Central memory CD8-positive, alpha-beta T cell (primary cell): ENCODE data around the gene DPEP1.
"Not testable (repeated sequence)": the region's sequence is repeated elsewhere in the genome, so short reads cannot be mapped to it uniquely, and the experiment has no call there.

Experiments used
- ATAC-seq: fragments of 150-1000 bp; cut with Tn5 transposase; replicated peaks from 2 replicates; pipeline ENCODE4 v1.10.0; 2022; ENCODE audit warnings: mild to moderate bottlenecking, moderate FRiP score, moderate number of reproducible peaks; ENCODE audit not compliant: poor library complexity, severe bottlenecking; ENCODE audit errors: extremely low read depth
- DNase-seq, 2 donors: peaks; one replicate each; pipeline ENCODE4 v3.0.0; 2021; ENCODE audit warnings: low spot score in 2 of 2
- H3K27ac Mint-ChIP-seq: one replicate; pipeline ENCODE4 v1.8.0; 2022; ENCODE audit warnings: low read depth, mild to moderate bottlenecking, moderate library complexity, mixed read lengths
- H3K27me3 Mint-ChIP-seq: one replicate; pipeline ENCODE4 v1.8.0; 2022; ENCODE audit warnings: mixed read lengths
- H3K36me3 Mint-ChIP-seq: one replicate; pipeline ENCODE4 v1.8.0; 2022; ENCODE audit warnings: mild to moderate bottlenecking, moderate library complexity, mixed read lengths; ENCODE audit not compliant: insufficient read depth
- H3K4me1 Mint-ChIP-seq: one replicate; pipeline ENCODE4 v1.8.0; 2022; ENCODE audit warnings: mixed read lengths
- H3K4me3 Mint-ChIP-seq: one replicate; pipeline ENCODE4 v1.8.0; 2022; ENCODE audit warnings: mild to moderate bottlenecking, moderate library complexity, mixed read lengths
- H3K9me3 Mint-ChIP-seq: one replicate; pipeline ENCODE4 v1.8.0; 2022; ENCODE audit warnings: mixed read lengths

DPEP1 gene

GRCh38 chr16:89658221-89658879 lies 44.9 kb downstream of the DPEP1 start:
- ATAC-seq = no peak
- H3K4me1 Mint-ChIP-seq = peaks cover 24% of the 10 kb centered on the region

GRCh38 chr16:89660146-89660545 lies 46.7 kb downstream of the DPEP1 start:
- H3K36me3 Mint-ChIP-seq = peaks cover 15% of the 10 kb centered on the region
- no peak overlapping the region for H3K27ac Mint-ChIP-seq
- ATAC-seq (no peak), DNase-seq (no peak)
- H3K9me3 Mint-ChIP-seq = no peaks in the 10 kb centered on the region
- no peak overlapping the region for H3K4me3 Mint-ChIP-seq
- no peaks in the 10 kb centered on the region for H3K27me3 Mint-ChIP-seq
- H3K4me1 Mint-ChIP-seq = peaks cover 22% of the 10 kb centered on the region

More at GRCh38 chr16:89658221-89658879, 44.9 kb downstream of the DPEP1 start:
- no peaks in the 10 kb centered on the region for H3K27me3 Mint-ChIP-seq
- H3K27ac Mint-ChIP-seq = peak overlapping the region; percentile 84
- no peaks in the 10 kb centered on the region for H3K9me3 Mint-ChIP-seq
- H3K4me3 Mint-ChIP-seq = peak overlapping the region; percentile 84
- no peak for DNase-seq
- peaks cover 23% of the 10 kb centered on the region for H3K36me3 Mint-ChIP-seq

- Mint-ChIP-seq H3K36me3 (peaks cover 11% of the 10 kb centered on the region), H3K9me3 (no peaks in the 10 kb centered on the region)
Measured at GRCh38 chr16:89661215-89661614, 47.8 kb downstream of the DPEP1 start.

GRCh38 chr16:89664238-89664637 lies 50.8 kb downstream of the DPEP1 start:
- DNase-seq, H3K27ac Mint-ChIP-seq, H3K4me1 Mint-ChIP-seq, H3K36me3 Mint-ChIP-seq, H3K4me3 Mint-ChIP-seq, ATAC-seq, H3K27me3 Mint-ChIP-seq, H3K9me3 Mint-ChIP-seq: not testable (repeated sequence)

More at GRCh38 chr16:89661215-89661614, 47.8 kb downstream of the DPEP1 start:
- H3K27me3 Mint-ChIP-seq = no peaks in the 10 kb centered on the region
- no peak overlapping the region for H3K27ac Mint-ChIP-seq
- peaks cover 16% of the 10 kb centered on the region for H3K4me1 Mint-ChIP-seq
- H3K4me3 Mint-ChIP-seq = no peak overlapping the region
- DNase-seq (no peak), ATAC-seq (no peak)

- ATAC-seq, H3K9me3 Mint-ChIP-seq, H3K4me3 Mint-ChIP-seq, H3K27me3 Mint-ChIP-seq, DNase-seq, H3K27ac Mint-ChIP-seq, H3K36me3 Mint-ChIP-seq, H3K4me1 Mint-ChIP-seq: not testable (repeated sequence)
Measured at GRCh38 chr16:89667000-89667399, 53.6 kb downstream of the DPEP1 start.

- no peaks in the 10 kb centered on the region for H3K4me1 Mint-ChIP-seq
- H3K4me3 Mint-ChIP-seq = no peak overlapping the region
- ATAC-seq (no peak), DNase-seq (no peak)
- no peaks in the 10 kb centered on the region for H3K27me3 Mint-ChIP-seq
- no peaks in the 10 kb centered on the region for H3K36me3 Mint-ChIP-seq
- H3K27ac Mint-ChIP-seq = no peak overlapping the region
- no peaks in the 10 kb centered on the region for H3K9me3 Mint-ChIP-seq
Measured at GRCh38 chr16:89667633-89668032, 54.2 kb downstream of the DPEP1 start.

- H3K36me3 Mint-ChIP-seq = no peaks in the 10 kb centered on the region
- H3K4me3 Mint-ChIP-seq = no peak overlapping the region
- DNase-seq = no peak
- no peaks in the 10 kb centered on the region for H3K9me3 Mint-ChIP-seq
- no peak overlapping the region for H3K27ac Mint-ChIP-seq
- no peaks in the 10 kb centered on the region for H3K4me1 Mint-ChIP-seq
- H3K27me3 Mint-ChIP-seq = no peaks in the 10 kb centered on the region
- no peak for ATAC-seq
Measured at GRCh38 chr16:89668790-89669158, 55.3 kb downstream of the DPEP1 start.

- ATAC-seq (no peak), DNase-seq (no peak)
- no peaks in the 10 kb centered on the region for H3K27me3 Mint-ChIP-seq
- H3K4me3 Mint-ChIP-seq = no peak overlapping the region
- peaks cover 1% of the 10 kb centered on the region for H3K36me3 Mint-ChIP-seq
- no peak overlapping the region for H3K27ac Mint-ChIP-seq
- no peaks in the 10 kb centered on the region for H3K9me3 Mint-ChIP-seq
- H3K4me1 Mint-ChIP-seq = no peaks in the 10 kb centered on the region
Measured at GRCh38 chr16:89669755-89670154, 56.3 kb downstream of the DPEP1 start.

GRCh38 chr16:89670496-89671431 lies 57.3 kb downstream of the DPEP1 start:
- DNase-seq (no peak), ATAC-seq (no peak)
- H3K27ac Mint-ChIP-seq = no peak overlapping the region
- H3K36me3 Mint-ChIP-seq = peaks cover 1% of the 10 kb centered on the region
- no peaks in the 10 kb centered on the region for H3K4me1 Mint-ChIP-seq
- H3K9me3 Mint-ChIP-seq = no peaks in the 10 kb centered on the region
- no peaks in the 10 kb centered on the region for H3K27me3 Mint-ChIP-seq
- no peak overlapping the region for H3K4me3 Mint-ChIP-seq

- not testable (repeated sequence) for H3K9me3 Mint-ChIP-seq, H3K4me3 Mint-ChIP-seq, H3K27ac Mint-ChIP-seq, H3K4me1 Mint-ChIP-seq, DNase-seq, ATAC-seq, H3K36me3 Mint-ChIP-seq, H3K27me3 Mint-ChIP-seq
Measured at GRCh38 chr16:89671565-89671964, 58.1 kb downstream of the DPEP1 start.

GRCh38 chr16:89672177-89672941 lies 58.9 kb downstream of the DPEP1 start:
- ATAC-seq (no peak), DNase-seq (no peak)
- H3K36me3 Mint-ChIP-seq = peaks cover 1% of the 10 kb centered on the region

GRCh38 chr16:89678258-89678657 lies 64.8 kb downstream of the DPEP1 start:
- Mint-ChIP-seq H3K4me3 (no peak overlapping the region), H3K9me3 (no peaks in the 10 kb centered on the region), H3K36me3 (peaks cover 1% of the 10 kb centered on the region), H3K27me3 (no peaks in the 10 kb centered on the region), H3K27ac (no peak overlapping the region), H3K4me1 (no peaks in the 10 kb centered on the region)
- DNase-seq (no peak), ATAC-seq (no peak)

More at GRCh38 chr16:89672177-89672941, 58.9 kb downstream of the DPEP1 start:
- Mint-ChIP-seq H3K4me1 (no peaks in the 10 kb centered on the region), H3K9me3 (no peaks in the 10 kb centered on the region), H3K4me3 (no peak overlapping the region), H3K27ac (no peak overlapping the region), H3K27me3 (no peaks in the 10 kb centered on the region)
